Astrocyte (in vitro differentiated cells and primary cell): Measurements from ENCODE around the gene DPP9. TPM values are rescaled to one million over a fixed set of nuclear protein-coding genes. Genes with fewer than 3 reads are reported as not detected.

ENCODE experiments used
- DNase-seq: peaks from one replicate; pipeline ENCODE4 v3.0.0-alpha.2; 2010; ENCODE audit warnings: low read depth
- FAIRE-seq: peaks from 2 replicates; lab custom pipeline; 2011; peaks lifted over from hg19 to GRCh38; lab: Jason Lieb, UNC
- H2AFZ ChIP-seq: 2 replicates; pipeline ENCODE4 v1.6.0; 2012; ENCODE audit warnings: low read depth, low read length, inconsistent platforms
- H3K27ac ChIP-seq: 2 replicates; pipeline ENCODE4 v1.5.1; 2011; ENCODE audit warnings: low read depth, low read length, inconsistent platforms
- H3K27me3 ChIP-seq: 2 replicates; pipeline ENCODE4 v1.6.0; 2011; ENCODE audit warnings: low read length, inconsistent platforms; ENCODE audit not compliant: insufficient read depth
- H3K36me3 ChIP-seq: 2 replicates; pipeline ENCODE4 v1.5.1; 2011; ENCODE audit warnings: low read length, inconsistent platforms; ENCODE audit not compliant: insufficient read depth
- H3K4me1 ChIP-seq: 2 replicates; pipeline ENCODE4 v1.5.1; 2011; ENCODE audit warnings: low read length, inconsistent platforms; ENCODE audit not compliant: insufficient read depth
- H3K4me2 ChIP-seq: 2 replicates; pipeline ENCODE4 v1.6.0; 2012; ENCODE audit warnings: low read length, inconsistent platforms
- H3K4me3 ChIP-seq: 2 replicates; pipeline ENCODE4 v1.5.1; 2011; ENCODE audit warnings: low read depth, mild to moderate bottlenecking, low read length, inconsistent platforms; ENCODE audit not compliant: insufficient read depth
- H3K79me2 ChIP-seq: 2 replicates; pipeline ENCODE4 v1.6.0; 2012; ENCODE audit warnings: mild to moderate bottlenecking, low read length, inconsistent platforms; ENCODE audit not compliant: insufficient read depth
- H3K9ac ChIP-seq: 2 replicates; pipeline ENCODE4 v1.6.0; 2012; ENCODE audit warnings: mild to moderate bottlenecking, low read length, inconsistent platforms
- H3K9me3 ChIP-seq: 2 replicates; pipeline ENCODE4 v1.5.1; 2012; ENCODE audit warnings: low read depth, mild to moderate bottlenecking, low read length, inconsistent platforms; ENCODE audit not compliant: insufficient read depth
- H4K20me1 ChIP-seq: 2 replicates; pipeline ENCODE4 v1.6.0; 2012; ENCODE audit warnings: low read length, inconsistent platforms; ENCODE audit not compliant: insufficient read depth
- H3K27ac Mint-ChIP-seq: one replicate; pipeline ENCODE4 v1.8.0; 2021; ENCODE audit warnings: mild to moderate bottlenecking, mixed read lengths; ENCODE audit not compliant: unreplicated experiment
- H3K27me3 Mint-ChIP-seq: one replicate; pipeline ENCODE4 v1.8.0; 2021; ENCODE audit warnings: low read depth, mixed read lengths; ENCODE audit not compliant: unreplicated experiment
- H3K36me3 Mint-ChIP-seq: one replicate; pipeline ENCODE4 v1.8.0; 2021; ENCODE audit warnings: low read depth, mixed read lengths; ENCODE audit not compliant: unreplicated experiment
- H3K4me1 Mint-ChIP-seq: one replicate; pipeline ENCODE4 v1.8.0; 2021; ENCODE audit warnings: low read depth, mixed read lengths; ENCODE audit not compliant: unreplicated experiment
- H3K4me3 Mint-ChIP-seq: one replicate; pipeline ENCODE4 v1.8.0; 2021; ENCODE audit warnings: mild to moderate bottlenecking, moderate library complexity, mixed read lengths; ENCODE audit not compliant: unreplicated experiment
- H3K9me3 Mint-ChIP-seq: one replicate; pipeline ENCODE4 v1.8.0; 2021; ENCODE audit warnings: mild to moderate bottlenecking, mixed read lengths; ENCODE audit not compliant: unreplicated experiment
- CTCF ChIP-seq: IDR thresholded peaks from 2 replicates; pipeline ENCODE4 v1.5.1; 2011; ENCODE audit warnings: low read depth, mild to moderate bottlenecking, inconsistent platforms, low read length, moderate library complexity; ENCODE audit not compliant: insufficient read depth
- EZH2 ChIP-seq: IDR thresholded peaks from 2 replicates; pipeline ENCODE4 v1.6.1; 2012; ENCODE audit warnings: mild to moderate bottlenecking, low read length, inconsistent platforms; ENCODE audit not compliant: insufficient read depth
- total RNA-seq: library from RNA; stranded (reverse); gene quantifications from 2 replicates; pipeline ENCODE4 v1.2.1, GENCODE V29; 2021

Gene DPP9
- total RNA-seq, 1 donor from 2014 or later = 50.0 TPM

GRCh38 chr19:4678881-4679790 is 44.5 kb downstream of the DPP9 start:
- H3K4me2 ChIP-seq = no peak overlapping the region
- H3K4me3 ChIP-seq = no peak overlapping the region
- Mint-ChIP-seq H3K4me3 (no peak overlapping the region), H3K27ac (no peak overlapping the region), H3K4me1 (no peaks in the 10 kb centered on the region), H3K36me3 (peaks cover 8% of the 10 kb centered on the region), H3K27me3 (no peaks in the 10 kb centered on the region), H3K9me3 (no peaks in the 10 kb centered on the region)
- H3K9ac ChIP-seq = no peak overlapping the region
- DNase-seq = no peak
- no peaks in the 10 kb centered on the region for H3K79me2 ChIP-seq
- TF ChIP-seq CTCF (no peak), EZH2 (no peak)
- peaks cover 13% of the 10 kb centered on the region for H3K36me3 ChIP-seq
- no peak overlapping the region for H3K27ac ChIP-seq
- H3K27me3 ChIP-seq = no peaks in the 10 kb centered on the region
- FAIRE-seq = no peak
- H3K4me1 ChIP-seq = no peaks in the 10 kb centered on the region
- no peak overlapping the region for H2AFZ ChIP-seq
- H3K9me3 ChIP-seq = no peaks in the 10 kb centered on the region
- peaks cover 5% of the 10 kb centered on the region for H4K20me1 ChIP-seq

- H3K4me3 Mint-ChIP-seq = no peak overlapping the region
- H3K79me2 ChIP-seq = no peaks in the 10 kb centered on the region
- H3K4me3 ChIP-seq = no peak overlapping the region
- H4K20me1 ChIP-seq = peaks cover 5% of the 10 kb centered on the region
- H3K9me3 Mint-ChIP-seq = no peaks in the 10 kb centered on the region
- no peak overlapping the region for H3K27ac Mint-ChIP-seq
- no peaks in the 10 kb centered on the region for H3K9me3 ChIP-seq
- no peak overlapping the region for H3K9ac ChIP-seq
- no peak overlapping the region for H3K4me2 ChIP-seq
- no peak for FAIRE-seq
- H3K36me3 Mint-ChIP-seq = peaks cover 6% of the 10 kb centered on the region
- no peaks in the 10 kb centered on the region for H3K27me3 Mint-ChIP-seq
- no peaks in the 10 kb centered on the region for H3K27me3 ChIP-seq
- TF ChIP-seq EZH2 = no peak
- TF ChIP-seq CTCF = peak; percentile 21
- DNase-seq = no peak
- no peak overlapping the region for H2AFZ ChIP-seq
- no peak overlapping the region for H3K27ac ChIP-seq
- no peaks in the 10 kb centered on the region for H3K4me1 ChIP-seq
- H3K4me1 Mint-ChIP-seq = no peaks in the 10 kb centered on the region
- H3K36me3 ChIP-seq = peaks cover 10% of the 10 kb centered on the region
Observed at GRCh38 chr19:4676955-4677731, 46.5 kb downstream of the DPP9 start.
